Ureter (tissue), 1 donor: ENCODE measurements around the gene GPALPP1. TPM values are rescaled to one million over a fixed set of nuclear protein-coding genes. Genes with fewer than 3 reads are reported as not detected.
"Not testable (repeated sequence)": the region's sequence is repeated elsewhere in the genome, so short reads cannot be mapped to it uniquely, and the experiment has no call there.

Experiments
- DNase-seq: peaks from one replicate; pipeline ENCODE4 v3.0.0-alpha.2; 2020; ENCODE audit warnings: low spot score
- total RNA-seq: library from RNA; stranded (reverse); gene quantifications from one replicate; pipeline ENCODE4 v1.2.4, GENCODE V29; 2023
- donor health status: DM: yes; HTN: yes; CAD: no.

GPALPP1 gene, protein sequence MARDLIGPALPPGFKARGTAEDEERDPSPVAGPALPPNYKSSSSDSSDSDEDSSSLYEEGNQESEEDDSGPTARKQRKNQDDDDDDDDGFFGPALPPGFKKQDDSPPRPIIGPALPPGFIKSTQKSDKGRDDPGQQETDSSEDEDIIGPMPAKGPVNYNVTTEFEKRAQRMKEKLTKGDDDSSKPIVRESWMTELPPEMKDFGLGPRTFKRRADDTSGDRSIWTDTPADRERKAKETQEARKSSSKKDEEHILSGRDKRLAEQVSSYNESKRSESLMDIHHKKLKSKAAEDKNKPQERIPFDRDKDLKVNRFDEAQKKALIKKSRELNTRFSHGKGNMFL
- total RNA-seq: 41.5 TPM

GRCh38 chr13:44989071-44989889, at the start of gene GPALPP1, which contains the start of gene NUFIP1:
Gene GPALPP1 (plus strand): TSS chr13:44989538. CDS start chr13:44989655, 117 bp downstream.
Gene NUFIP1 (minus strand): TSS chr13:44989471. CDS start chr13:44989436, 35 bp downstream.
- peak; percentile 93 for DNase-seq

DNA sequence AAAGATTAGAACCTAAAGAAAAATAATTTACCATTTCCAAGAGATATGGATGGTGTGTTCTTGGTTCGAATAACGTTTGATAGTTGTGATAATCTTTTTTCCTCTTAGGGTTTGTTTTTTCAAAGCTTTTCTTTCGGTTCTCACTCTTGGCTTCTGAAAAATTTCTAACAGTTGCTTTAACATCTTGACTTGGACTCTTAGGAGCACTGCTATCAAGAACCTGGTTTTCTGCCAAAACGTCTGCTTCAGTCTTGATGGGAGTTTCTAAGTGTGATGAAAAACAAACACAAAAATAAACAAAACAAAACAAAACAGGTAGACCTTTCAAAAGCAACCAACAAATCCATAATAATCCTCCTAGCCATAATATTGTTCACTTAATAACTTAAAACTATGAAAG, 45.9 kb upstream of the GPALPP1 start:
- not testable (repeated sequence) for DNase-seq

- no peak for DNase-seq
These were observed 38.2 kb upstream of the GPALPP1 start for GRCh38 chr13:44951184-44951583.

GRCh38 chr13:44952671-44953070, 36.7 kb upstream of the GPALPP1 start:
- DNase-seq: no peak

DNA sequence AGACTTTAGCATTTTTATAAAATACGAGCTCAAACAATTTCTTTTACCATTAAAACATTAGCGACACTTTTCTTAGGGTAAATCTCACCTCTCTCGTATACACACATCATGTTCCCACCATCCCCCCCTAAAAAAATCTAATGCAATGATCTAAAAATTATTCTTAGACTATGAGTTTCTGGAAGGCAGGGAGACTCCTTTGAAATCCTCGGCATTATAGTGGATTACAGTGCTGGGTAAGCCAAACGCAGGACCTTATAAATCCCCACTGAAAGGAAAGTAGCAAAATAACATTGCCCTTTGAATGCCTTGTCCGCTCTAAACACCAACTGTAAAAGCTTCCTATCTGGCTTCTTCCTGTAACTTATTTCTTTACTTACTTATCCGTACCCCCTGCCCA, 35.1 kb upstream of the GPALPP1 start:
- no peak for DNase-seq

GRCh38 chr13:44955406-44955805, 33.9 kb upstream of the GPALPP1 start:
- DNase-seq: no peak

- no peak for DNase-seq
These were observed 27.3 kb upstream of the GPALPP1 start for GRCh38 chr13:44961997-44962396.

DNA sequence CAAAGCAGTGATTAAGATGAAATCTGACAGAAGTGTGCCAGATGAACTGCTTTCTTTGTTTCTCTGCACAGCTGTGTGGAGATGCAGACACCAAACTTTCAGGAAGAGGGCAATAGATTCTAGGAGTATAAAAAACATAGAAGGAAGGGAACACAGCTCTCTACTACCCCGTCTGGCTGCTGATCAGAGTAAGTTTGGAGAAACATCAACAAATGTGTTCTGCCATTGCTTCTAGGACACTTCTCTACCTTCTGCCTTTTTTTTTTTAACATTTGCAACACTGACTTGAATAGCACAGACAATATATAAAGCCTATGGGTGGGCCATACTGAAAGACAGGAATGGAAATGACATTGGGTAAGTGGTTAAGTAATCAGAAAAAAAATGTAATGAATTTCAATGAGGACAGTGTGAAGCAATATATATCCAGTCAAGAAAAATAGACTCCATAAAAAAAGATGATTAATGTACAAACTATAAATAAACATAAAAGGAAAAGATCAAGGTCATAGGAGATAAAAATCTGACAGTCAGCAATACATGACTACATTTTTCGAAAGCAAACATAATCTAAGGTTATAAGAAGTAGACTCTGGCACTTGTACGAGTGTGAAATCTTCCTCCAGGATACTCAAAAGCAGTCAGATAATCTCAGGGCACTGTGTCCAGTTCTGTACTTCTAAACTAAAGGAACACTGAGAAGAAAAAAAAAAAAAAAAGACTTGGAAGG, 21.5 kb upstream of the GPALPP1 start:
- no peak for DNase-seq

DNA sequence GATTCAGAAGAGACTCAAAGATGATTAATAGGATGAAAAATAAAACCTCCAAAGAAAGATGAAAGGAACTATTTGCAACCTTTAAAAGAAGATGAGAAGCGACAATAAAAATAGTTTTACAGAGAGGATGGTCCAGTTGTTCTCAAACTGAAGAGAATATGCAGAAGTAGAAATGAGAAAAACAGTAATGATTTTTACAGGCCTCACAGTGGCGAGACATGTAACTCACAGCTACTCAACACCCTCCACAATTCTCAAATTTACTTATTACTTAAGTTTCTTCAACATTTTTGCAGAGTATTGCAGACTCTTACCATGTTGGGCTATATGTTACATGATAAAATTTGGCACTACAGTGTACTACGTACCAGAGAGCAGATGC, 20.9 kb upstream of the GPALPP1 start:
- DNase-seq: no peak

- no peak for DNase-seq
These were observed 19.5 kb upstream of the GPALPP1 start for GRCh38 chr13:44969551-44970484.

DNA sequence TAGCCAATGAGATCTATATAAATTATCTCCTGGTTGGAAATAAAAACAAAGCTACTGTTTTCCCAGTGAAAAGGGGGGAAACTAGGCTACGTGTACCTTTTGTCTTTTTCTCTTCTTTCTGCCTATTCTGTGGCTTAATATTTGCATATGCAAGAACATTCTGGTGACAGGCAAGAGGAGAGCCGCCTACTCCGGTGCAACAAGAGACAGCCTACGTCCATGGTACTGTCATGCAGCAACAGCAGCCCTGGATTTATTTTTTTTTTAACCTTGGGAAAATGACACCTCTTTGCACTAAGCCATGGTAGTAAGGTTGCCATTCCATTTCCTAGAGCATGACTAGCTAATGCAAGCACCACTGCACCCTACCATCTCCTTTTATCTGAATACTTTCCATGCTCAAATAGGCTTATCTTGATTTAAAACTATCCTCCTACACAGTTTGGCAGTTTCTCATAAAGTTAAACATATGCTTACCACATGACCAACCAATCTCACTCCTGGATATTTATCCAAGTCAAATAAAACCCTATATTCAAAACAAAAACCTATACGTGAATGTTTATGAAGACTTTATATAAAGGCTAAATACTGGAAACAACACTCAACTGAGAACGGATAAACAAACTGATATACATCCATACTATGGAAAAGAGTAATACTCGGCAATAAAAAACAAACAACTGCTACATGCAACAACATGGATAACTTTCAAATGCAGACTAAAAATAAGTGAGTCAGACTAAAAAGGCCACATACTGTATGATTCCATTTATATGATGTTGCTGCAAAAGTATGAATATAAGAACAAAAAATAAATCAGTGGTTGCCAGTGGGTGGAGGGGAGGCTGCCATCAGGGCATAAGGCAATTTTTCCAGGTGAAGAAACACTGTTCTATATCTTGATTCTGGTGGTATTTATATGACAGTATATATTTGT, 17.4 kb upstream of the GPALPP1 start:
- DNase-seq: no peak

- DNase-seq: no peak
These were observed 16.3 kb upstream of the GPALPP1 start for GRCh38 chr13:44972956-44973581.

- DNase-seq: no peak
These were observed 15.1 kb upstream of the GPALPP1 start for GRCh38 chr13:44974056-44974793.

GRCh38 chr13:44976196-44976595, 13.1 kb upstream of the GPALPP1 start:
- no peak for DNase-seq

DNA sequence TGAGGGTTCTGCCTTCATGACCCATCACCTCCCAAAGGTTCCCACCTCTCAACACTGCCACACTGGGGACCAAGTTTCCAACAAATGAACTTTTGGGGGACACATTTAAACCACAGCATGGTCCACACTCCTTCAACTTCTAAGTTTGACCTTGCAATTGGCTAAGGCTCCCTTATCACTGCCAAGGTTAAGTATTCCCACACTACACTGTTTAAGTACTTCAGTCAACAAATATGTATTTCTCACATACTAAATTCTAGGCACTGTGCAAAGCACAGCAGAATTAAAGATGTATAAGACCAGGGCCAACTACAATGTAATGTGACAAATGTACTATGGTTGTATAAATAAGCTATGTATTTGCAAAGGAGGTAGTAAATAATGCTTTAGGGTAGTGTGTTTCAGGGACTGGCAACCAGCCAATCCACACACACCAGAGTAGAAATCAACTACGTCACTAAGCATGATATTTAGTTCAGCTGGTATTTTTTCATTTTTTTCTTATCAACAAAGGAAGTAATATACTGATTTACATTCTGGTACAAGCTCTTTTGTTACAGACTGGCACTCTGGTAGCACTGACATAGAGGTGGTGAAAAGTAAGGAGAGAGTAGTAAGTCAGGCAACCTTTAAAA, 12.3 kb upstream of the GPALPP1 start:
- no peak for DNase-seq

- no peak for DNase-seq
These were observed 11.0 kb upstream of the GPALPP1 start for GRCh38 chr13:44978328-44978727.

DNA sequence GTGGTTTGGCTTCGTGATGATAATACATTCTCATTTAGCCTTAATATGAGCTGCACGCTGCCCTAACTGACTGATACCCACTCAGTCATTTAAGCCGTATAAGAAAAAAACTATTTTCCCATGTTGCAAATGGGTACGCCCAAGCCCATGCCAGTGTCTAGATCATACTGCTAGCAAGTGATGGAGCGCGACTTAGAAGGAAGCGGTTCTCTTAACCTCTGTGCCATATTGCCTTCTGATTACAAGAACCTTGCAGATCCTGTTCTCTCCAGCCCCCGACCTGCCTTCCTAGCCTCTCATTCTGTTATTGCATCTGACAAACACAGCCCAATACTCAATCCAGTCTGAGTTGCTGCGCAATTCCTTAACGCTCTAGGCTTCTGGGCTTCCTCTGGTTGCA, 603 bp downstream of the GPALPP1 start:
- no peak for DNase-seq

GRCh38 chr13:45003417-45003816, 14.1 kb downstream of the GPALPP1 start:
- DNase-seq: no peak
